ENCODE data around the gene PMPCA.

DNA sequence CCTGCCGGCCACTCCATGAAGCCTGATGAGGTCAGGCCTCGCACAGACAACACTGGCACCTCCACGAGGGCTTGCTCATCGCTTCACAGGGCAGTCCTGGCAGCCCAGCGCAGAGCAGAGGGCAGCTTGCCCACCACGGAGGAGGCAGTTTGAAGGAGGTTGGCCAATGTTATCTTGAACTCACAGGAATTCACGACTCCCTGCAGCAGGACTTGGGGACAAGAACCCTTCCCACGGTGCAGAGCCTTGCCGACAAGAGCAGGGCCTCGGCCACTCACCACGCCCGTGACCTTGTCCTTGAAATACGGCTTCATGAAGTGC, 15.5 kb upstream of the PMPCA start:
- TF ChIP-seq, protein P1, sequence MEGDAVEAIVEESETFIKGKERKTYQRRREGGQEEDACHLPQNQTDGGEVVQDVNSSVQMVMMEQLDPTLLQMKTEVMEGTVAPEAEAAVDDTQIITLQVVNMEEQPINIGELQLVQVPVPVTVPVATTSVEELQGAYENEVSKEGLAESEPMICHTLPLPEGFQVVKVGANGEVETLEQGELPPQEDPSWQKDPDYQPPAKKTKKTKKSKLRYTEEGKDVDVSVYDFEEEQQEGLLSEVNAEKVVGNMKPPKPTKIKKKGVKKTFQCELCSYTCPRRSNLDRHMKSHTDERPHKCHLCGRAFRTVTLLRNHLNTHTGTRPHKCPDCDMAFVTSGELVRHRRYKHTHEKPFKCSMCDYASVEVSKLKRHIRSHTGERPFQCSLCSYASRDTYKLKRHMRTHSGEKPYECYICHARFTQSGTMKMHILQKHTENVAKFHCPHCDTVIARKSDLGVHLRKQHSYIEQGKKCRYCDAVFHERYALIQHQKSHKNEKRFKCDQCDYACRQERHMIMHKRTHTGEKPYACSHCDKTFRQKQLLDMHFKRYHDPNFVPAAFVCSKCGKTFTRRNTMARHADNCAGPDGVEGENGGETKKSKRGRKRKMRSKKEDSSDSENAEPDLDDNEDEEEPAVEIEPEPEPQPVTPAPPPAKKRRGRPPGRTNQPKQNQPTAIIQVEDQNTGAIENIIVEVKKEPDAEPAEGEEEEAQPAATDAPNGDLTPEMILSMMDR (IDR thresholded peaks at IDR 0.05), result no peak
- TF ChIP-seq, protein P2, sequence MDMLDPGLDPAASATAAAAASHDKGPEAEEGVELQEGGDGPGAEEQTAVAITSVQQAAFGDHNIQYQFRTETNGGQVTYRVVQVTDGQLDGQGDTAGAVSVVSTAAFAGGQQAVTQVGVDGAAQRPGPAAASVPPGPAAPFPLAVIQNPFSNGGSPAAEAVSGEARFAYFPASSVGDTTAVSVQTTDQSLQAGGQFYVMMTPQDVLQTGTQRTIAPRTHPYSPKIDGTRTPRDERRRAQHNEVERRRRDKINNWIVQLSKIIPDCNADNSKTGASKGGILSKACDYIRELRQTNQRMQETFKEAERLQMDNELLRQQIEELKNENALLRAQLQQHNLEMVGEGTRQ (IDR thresholded peaks at IDR 0.05; ENCODE audit: borderline replicate concordance, low read depth, low read length), result no peak
- TF ChIP-seq MXI1 (IDR thresholded peaks at IDR 0.05; ENCODE audit: low read depth, low read length), result no peak
- no peak for TF ChIP-seq POLR2AphosphoS5 (IDR thresholded peaks at IDR 0.05; ENCODE audit: low read depth, low read length)
- no peak for TF ChIP-seq TCF12 (IDR thresholded peaks at IDR 0.05)
- TF ChIP-seq SIN3A (IDR thresholded peaks at IDR 0.05; ENCODE audit: borderline replicate concordance, low read depth, low read length), result no peak
- TF ChIP-seq, protein P3, sequence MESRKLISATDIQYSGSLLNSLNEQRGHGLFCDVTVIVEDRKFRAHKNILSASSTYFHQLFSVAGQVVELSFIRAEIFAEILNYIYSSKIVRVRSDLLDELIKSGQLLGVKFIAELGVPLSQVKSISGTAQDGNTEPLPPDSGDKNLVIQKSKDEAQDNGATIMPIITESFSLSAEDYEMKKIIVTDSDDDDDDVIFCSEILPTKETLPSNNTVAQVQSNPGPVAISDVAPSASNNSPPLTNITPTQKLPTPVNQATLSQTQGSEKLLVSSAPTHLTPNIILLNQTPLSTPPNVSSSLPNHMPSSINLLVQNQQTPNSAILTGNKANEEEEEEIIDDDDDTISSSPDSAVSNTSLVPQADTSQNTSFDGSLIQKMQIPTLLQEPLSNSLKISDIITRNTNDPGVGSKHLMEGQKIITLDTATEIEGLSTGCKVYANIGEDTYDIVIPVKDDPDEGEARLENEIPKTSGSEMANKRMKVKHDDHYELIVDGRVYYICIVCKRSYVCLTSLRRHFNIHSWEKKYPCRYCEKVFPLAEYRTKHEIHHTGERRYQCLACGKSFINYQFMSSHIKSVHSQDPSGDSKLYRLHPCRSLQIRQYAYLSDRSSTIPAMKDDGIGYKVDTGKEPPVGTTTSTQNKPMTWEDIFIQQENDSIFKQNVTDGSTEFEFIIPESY (IDR thresholded peaks at IDR 0.05; ENCODE audit: borderline replicate concordance, low read depth), result no peak
- TF ChIP-seq, protein P4, sequence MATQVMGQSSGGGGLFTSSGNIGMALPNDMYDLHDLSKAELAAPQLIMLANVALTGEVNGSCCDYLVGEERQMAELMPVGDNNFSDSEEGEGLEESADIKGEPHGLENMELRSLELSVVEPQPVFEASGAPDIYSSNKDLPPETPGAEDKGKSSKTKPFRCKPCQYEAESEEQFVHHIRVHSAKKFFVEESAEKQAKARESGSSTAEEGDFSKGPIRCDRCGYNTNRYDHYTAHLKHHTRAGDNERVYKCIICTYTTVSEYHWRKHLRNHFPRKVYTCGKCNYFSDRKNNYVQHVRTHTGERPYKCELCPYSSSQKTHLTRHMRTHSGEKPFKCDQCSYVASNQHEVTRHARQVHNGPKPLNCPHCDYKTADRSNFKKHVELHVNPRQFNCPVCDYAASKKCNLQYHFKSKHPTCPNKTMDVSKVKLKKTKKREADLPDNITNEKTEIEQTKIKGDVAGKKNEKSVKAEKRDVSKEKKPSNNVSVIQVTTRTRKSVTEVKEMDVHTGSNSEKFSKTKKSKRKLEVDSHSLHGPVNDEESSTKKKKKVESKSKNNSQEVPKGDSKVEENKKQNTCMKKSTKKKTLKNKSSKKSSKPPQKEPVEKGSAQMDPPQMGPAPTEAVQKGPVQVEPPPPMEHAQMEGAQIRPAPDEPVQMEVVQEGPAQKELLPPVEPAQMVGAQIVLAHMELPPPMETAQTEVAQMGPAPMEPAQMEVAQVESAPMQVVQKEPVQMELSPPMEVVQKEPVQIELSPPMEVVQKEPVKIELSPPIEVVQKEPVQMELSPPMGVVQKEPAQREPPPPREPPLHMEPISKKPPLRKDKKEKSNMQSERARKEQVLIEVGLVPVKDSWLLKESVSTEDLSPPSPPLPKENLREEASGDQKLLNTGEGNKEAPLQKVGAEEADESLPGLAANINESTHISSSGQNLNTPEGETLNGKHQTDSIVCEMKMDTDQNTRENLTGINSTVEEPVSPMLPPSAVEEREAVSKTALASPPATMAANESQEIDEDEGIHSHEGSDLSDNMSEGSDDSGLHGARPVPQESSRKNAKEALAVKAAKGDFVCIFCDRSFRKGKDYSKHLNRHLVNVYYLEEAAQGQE (IDR thresholded peaks at IDR 0.05; ENCODE audit: low read depth, low read length), result no peak
- TF ChIP-seq NRF1 (IDR thresholded peaks at IDR 0.05; ENCODE audit: low read depth, low read length), result no peak
- TF ChIP-seq RAD21 (IDR thresholded peaks at IDR 0.05; ENCODE audit: low read length), result no peak
- TF ChIP-seq TEAD4 (IDR thresholded peaks at IDR 0.05; ENCODE audit: borderline replicate concordance, insufficient read depth), result no peak
- TF ChIP-seq, protein P5, sequence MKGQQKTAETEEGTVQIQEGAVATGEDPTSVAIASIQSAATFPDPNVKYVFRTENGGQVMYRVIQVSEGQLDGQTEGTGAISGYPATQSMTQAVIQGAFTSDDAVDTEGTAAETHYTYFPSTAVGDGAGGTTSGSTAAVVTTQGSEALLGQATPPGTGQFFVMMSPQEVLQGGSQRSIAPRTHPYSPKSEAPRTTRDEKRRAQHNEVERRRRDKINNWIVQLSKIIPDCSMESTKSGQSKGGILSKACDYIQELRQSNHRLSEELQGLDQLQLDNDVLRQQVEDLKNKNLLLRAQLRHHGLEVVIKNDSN (IDR thresholded peaks at IDR 0.05; ENCODE audit: borderline replicate concordance, low read depth), result no peak

All from SK-N-SH (cell line).